Ishikawa (cell line): ENCODE data around the gene COPB2.
A peak's percentile ranks its signal among the peaks of the same experiment; 100 is the strongest.

ENCODE experiments used
- CEBPB ChIP-seq: IDR thresholded peaks from 2 replicates; pipeline ENCODE4 v1.6.1; 2012
- CREB1 ChIP-seq: IDR thresholded peaks from 2 replicates; pipeline ENCODE4 v1.6.1; 2012; ENCODE audit warnings: low read depth
- EGR1 ChIP-seq: IDR thresholded peaks from 2 replicates; pipeline ENCODE4 v1.6.1; 2012
- EP300 ChIP-seq: IDR thresholded peaks from 2 replicates; pipeline ENCODE4 v1.6.1; 2012; ENCODE audit warnings: borderline replicate concordance
- FOXM1 ChIP-seq: IDR thresholded peaks from 2 replicates; pipeline ENCODE4 v1.6.1; 2012; ENCODE audit warnings: low read depth, borderline replicate concordance
- MAX ChIP-seq: IDR thresholded peaks from 2 replicates; pipeline ENCODE4 v1.6.1; 2012
- NFIC ChIP-seq: IDR thresholded peaks from 2 replicates; pipeline ENCODE4 v1.6.1; 2012
- RAD21 ChIP-seq: IDR thresholded peaks from 2 replicates; pipeline ENCODE4 v1.6.1; 2012; ENCODE audit warnings: low read depth
- REST ChIP-seq: IDR thresholded peaks from 2 replicates; pipeline ENCODE4 v1.6.1; 2012; ENCODE audit warnings: low read depth, mild to moderate bottlenecking
- TAF1 ChIP-seq: IDR thresholded peaks from 2 replicates; pipeline ENCODE4 v1.6.1; 2012; ENCODE audit warnings: low read depth, mild to moderate bottlenecking
- TCF12 ChIP-seq: IDR thresholded peaks from 2 replicates; pipeline ENCODE4 v1.6.1; 2012; ENCODE audit warnings: low read depth
- TEAD4 ChIP-seq: IDR thresholded peaks from 2 replicates; pipeline ENCODE4 v1.6.1; 2012
- USF1 ChIP-seq: IDR thresholded peaks from 2 replicates; pipeline ENCODE4 v1.6.1; 2012
- YY1 ChIP-seq: IDR thresholded peaks from 2 replicates; pipeline ENCODE4 v1.6.1; 2012; ENCODE audit warnings: low read depth
- ZBTB7A ChIP-seq: IDR thresholded peaks from 2 replicates; pipeline ENCODE4 v1.6.1; 2012; ENCODE audit warnings: low read depth

The COPB2 gene

GRCh38 chr3:139389552-139390368, at the start of gene COPB2:
COPB2 (minus strand) TSS chr3:139389647; CDS start chr3:139389550, 97 bp downstream.
- TF ChIP-seq CREB1 (0 out of 2 replicates have a peak, but pooled peaks have one; percentile 57), REST (no peak), FOXM1 (no peak), YY1 (peak; percentile 14; the same call in 1 of the 2 replicates), TAF1 (peak; percentile 87), RAD21 (no peak), TCF12 (peak; percentile 24; the same call in 1 of the 2 replicates), EP300 (no peak; the same call in 1 of the 2 replicates), EGR1 (no peak), USF1 (no peak), TEAD4 (no peak), CEBPB (no peak), ZBTB7A (0 out of 2 replicates have a peak, but pooled peaks have one; percentile 22), NFIC (peak; percentile 47; the same call in 1 of the 2 replicates), MAX (peak; percentile 60; the same call in 1 of the 2 replicates)

GRCh38 chr3:139434764-139435307, 45.4 kb upstream of the COPB2 start:
- TF ChIP-seq MAX: no peak
- TF ChIP-seq CEBPB: peak; percentile 9; the same call in 1 of the 2 replicates

GRCh38 chr3:139434228-139434627, 44.8 kb upstream of the COPB2 start:
- TF ChIP-seq MAX: no peak
- TF ChIP-seq EP300: no peak
- no peak for TF ChIP-seq CEBPB
- TF ChIP-seq YY1: no peak
- no peak for TF ChIP-seq TEAD4
- TF ChIP-seq NFIC: no peak
- TF ChIP-seq EGR1: no peak
- TF ChIP-seq REST: no peak
- TF ChIP-seq TAF1: no peak
- TF ChIP-seq ZBTB7A: no peak
- TF ChIP-seq RAD21: no peak
- TF ChIP-seq USF1: no peak
- no peak for TF ChIP-seq CREB1
- TF ChIP-seq TCF12: no peak
- TF ChIP-seq FOXM1: no peak

- no peak for TF ChIP-seq NFIC
- no peak for TF ChIP-seq TEAD4
- no peak for TF ChIP-seq FOXM1
- TF ChIP-seq TAF1: no peak
Observed at GRCh38 chr3:139433089-139433488, 43.6 kb upstream of the COPB2 start.

GRCh38 chr3:139430493-139430892, 41.0 kb upstream of the COPB2 start:
- TF ChIP-seq REST (no peak), YY1 (no peak), RAD21 (no peak), ZBTB7A (no peak), MAX (no peak), TCF12 (no peak), FOXM1 (no peak), TAF1 (no peak), EP300 (no peak), NFIC (no peak), EGR1 (no peak), CEBPB (no peak), CREB1 (no peak)
